ENCODE measurements around the gene CKAP5.

Gene CKAP5

DNA sequence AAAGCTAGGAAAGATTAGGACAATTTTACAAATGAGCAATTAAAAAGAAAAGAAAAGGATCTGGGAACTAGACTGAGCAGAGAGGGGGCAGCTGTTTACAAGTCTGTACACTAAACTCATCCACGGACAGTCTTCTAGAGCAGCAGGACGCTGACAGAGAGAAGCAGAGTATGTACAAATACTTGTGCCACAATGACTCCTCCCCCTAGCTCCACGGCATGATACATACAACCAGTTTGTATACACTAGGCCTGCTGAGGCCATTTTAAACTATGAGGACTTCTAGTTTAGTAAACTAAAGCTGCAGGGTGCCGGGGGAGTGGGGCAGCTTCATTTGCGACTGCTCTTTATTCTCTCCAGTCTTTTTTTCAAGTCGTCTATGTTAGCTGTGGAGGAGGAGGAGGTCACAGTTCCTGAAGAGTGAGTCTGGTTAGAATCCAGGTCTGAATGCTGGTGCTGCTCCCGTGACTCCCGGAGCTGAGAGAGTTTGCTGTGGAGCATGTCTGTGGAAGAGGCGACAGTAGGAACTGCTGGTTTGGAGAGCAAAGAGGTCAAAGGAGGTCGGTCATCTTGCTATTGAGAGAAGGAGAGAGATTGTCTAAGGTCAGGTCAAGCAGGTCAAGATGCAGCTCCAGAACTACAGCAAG lies 102.3 kb downstream of the CKAP5 start:
- TF ChIP-seq SUZ12 (IDR thresholded peaks at IDR 0.05) = no peak
- TF ChIP-seq L3MBTL2 (conservative IDR thresholded peaks at IDR 0.05) = no peak
- TF ChIP-seq BHLHE40 (IDR thresholded peaks at IDR 0.05; ENCODE audit: borderline replicate concordance) = no peak
- no peak for TF ChIP-seq ELF4 (IDR thresholded peaks at IDR 0.05)
- ChIA-PET POLR2A (no interaction called here), CTCF (no interaction called here)
- no peak for DNase-seq (ENCODE audit: extremely low spot score)

DNA sequence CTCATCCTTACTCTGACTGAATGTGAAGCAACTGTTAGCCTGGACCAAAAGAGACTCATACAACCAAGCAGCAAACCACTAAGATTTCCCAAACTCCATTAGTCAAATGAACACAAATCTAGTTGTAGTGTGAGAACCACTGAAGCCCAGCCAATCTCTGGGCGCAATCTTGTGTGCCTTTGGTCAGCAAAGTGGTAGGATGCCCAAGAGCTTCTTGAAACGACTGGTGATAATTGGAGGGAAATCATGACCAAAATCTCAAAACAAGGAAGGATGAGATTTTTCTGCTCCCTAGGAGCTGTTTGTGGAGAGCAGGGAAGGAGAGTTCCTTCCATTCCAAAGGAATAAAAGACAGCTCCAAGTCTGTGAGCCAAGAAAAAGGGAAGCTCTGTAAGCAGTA lies 103.0 kb downstream of the CKAP5 start:
- no peak for DNase-seq (ENCODE audit: extremely low spot score)
- TF ChIP-seq, protein P1, sequence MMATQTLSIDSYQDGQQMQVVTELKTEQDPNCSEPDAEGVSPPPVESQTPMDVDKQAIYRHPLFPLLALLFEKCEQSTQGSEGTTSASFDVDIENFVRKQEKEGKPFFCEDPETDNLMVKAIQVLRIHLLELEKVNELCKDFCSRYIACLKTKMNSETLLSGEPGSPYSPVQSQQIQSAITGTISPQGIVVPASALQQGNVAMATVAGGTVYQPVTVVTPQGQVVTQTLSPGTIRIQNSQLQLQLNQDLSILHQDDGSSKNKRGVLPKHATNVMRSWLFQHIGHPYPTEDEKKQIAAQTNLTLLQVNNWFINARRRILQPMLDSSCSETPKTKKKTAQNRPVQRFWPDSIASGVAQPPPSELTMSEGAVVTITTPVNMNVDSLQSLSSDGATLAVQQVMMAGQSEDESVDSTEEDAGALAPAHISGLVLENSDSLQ (IDR thresholded peaks at IDR 0.05) = no peak
- TF ChIP-seq HDGF (IDR thresholded peaks at IDR 0.05; ENCODE audit: borderline replicate concordance) = no peak
- TF ChIP-seq NFRKB (IDR thresholded peaks at IDR 0.05) = no peak
- TF ChIP-seq FOXK2 (IDR thresholded peaks at IDR 0.05) = no peak
- TF ChIP-seq FOXA1 (IDR thresholded peaks at IDR 0.05) = no peak
- TF ChIP-seq TARDBP (IDR thresholded peaks at IDR 0.05) = no peak
- TF ChIP-seq SP1 (IDR thresholded peaks at IDR 0.05) = no peak
- TF ChIP-seq SUZ12 (IDR thresholded peaks at IDR 0.05) = no peak
- no peak for TF ChIP-seq ELF4 (IDR thresholded peaks at IDR 0.05)
- TF ChIP-seq LEF1 (IDR thresholded peaks at IDR 0.05; ENCODE audit: borderline replicate concordance) = no peak
- TF ChIP-seq ZNF384 (IDR thresholded peaks at IDR 0.05) = no peak
- TF ChIP-seq CTBP1 (IDR thresholded peaks at IDR 0.05; ENCODE audit: borderline replicate concordance) = no peak
- CTCF ChIA-PET = no interaction called here
- POLR2A ChIA-PET = no interaction called here

DNA sequence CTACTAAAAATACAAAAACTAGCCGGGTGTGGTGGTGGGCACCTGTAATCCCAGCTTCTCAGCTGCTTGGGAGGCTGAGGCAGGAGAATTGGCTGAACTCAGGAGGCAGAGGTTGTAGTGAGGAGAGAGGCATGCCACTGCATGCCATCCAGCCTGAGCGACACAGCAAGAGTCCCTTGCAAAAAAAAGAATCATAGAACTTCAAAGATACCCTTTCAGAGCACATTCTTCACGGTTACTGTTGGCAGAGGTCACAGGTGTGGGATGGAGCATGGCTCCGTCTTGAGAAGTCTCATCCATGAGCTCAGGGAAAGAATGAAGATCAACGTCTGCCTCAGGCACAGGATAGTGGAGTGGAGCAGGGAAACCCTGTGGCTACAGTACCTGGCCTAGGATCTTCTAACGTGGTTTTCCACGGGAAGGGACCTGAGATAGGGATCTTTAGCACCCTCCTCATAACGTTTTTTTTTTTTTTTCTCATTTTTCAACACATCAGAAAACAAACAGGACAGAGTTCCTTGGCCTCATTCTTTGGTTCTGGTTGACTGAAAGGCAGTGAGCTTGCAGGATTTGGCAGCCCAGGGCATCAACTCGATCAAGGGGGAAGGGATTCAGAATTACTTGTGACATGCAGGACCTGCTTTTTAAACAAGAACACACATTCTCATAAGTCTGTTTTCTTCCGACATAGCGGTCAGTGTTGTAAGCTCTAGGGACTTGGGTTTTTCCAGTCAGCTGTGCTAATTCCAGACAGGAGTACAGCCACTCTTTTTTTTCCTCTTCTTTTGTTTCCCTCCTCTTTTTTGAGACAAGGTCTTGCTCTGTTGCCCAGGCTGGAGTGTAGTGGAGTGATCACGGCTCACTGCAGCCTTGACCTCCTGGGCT lies 104.2 kb downstream of the CKAP5 start:
- DNase-seq (ENCODE audit: extremely low spot score) = no peak
- ChIA-PET POLR2A (no interaction called here), CTCF (interaction anchor here (0.7 kb wide), 1 partner anchor 948 kb away, joined by 3 read pairs; no protein-coding TSS in a partner anchor)
- TF ChIP-seq SUZ12 (IDR thresholded peaks at IDR 0.05) = no peak
- TF ChIP-seq LEF1 (IDR thresholded peaks at IDR 0.05; ENCODE audit: borderline replicate concordance) = no peak
- no peak for TF ChIP-seq ZNF384 (IDR thresholded peaks at IDR 0.05)
- no peak for TF ChIP-seq HDGF (IDR thresholded peaks at IDR 0.05; ENCODE audit: borderline replicate concordance)
- TF ChIP-seq, protein P1 (IDR thresholded peaks at IDR 0.05) = no peak
- no peak for TF ChIP-seq FOXK2 (IDR thresholded peaks at IDR 0.05)
- TF ChIP-seq L3MBTL2 (conservative IDR thresholded peaks at IDR 0.05) = no peak
- TF ChIP-seq ARNT (IDR thresholded peaks at IDR 0.05) = no peak
- TF ChIP-seq ELF4 (IDR thresholded peaks at IDR 0.05) = no peak
- TF ChIP-seq SP1 (IDR thresholded peaks at IDR 0.05) = no peak
- no peak for TF ChIP-seq NFRKB (IDR thresholded peaks at IDR 0.05)
- no peak for TF ChIP-seq TARDBP (IDR thresholded peaks at IDR 0.05)

DNA sequence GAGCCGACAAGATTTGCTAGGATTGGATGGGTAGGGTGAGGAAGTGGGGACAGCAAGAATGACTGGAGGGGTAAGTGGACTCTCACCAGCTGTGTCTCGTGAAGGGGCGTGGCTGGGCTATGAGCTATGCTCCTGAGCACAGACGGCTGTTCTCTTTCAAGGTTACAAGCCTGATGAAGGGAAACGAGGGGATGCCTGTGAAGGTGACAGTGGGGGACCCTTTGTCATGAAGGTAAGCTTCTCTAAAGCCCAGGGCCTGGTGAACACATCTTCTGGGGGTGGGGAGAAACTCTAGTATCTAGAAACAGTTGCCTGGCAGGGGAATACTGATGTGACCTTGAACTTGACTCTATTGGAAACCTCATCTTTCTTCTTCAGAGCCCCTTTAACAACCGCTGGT lies 107.2 kb downstream of the CKAP5 start:
- no peak for DNase-seq (ENCODE audit: extremely low spot score)
- ChIA-PET CTCF (interaction anchor here (0.9 kb wide), 1 partner anchor 14 kb away, joined by 3 read pairs; no protein-coding TSS in a partner anchor), POLR2A (no interaction called here)
- no peak for TF ChIP-seq NFRKB (IDR thresholded peaks at IDR 0.05)
- TF ChIP-seq, protein P1 (IDR thresholded peaks at IDR 0.05) = no peak

DNA sequence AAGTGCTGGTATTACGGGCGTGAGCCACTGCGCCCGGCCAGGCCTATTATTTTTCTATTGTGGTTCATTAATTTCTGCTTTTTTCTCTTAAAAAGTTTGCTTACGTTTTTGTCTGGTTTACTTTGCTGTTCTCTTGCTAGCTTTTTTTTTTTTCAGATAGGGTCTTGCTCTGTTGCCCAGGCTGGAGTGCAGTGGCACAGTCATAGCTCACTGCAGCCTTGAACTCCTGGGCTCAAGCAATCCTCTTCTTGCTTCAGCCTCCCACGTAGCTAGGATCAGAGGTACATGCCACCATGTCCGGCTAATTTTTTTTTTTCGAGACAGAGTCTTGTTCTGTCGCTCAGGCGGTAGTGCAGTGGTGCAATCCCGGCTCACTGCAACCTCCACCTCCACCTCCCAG lies 108.4 kb downstream of the CKAP5 start:
- ChIA-PET CTCF (no interaction called here), POLR2A (no interaction called here)
- DNase-seq (ENCODE audit: extremely low spot score) = no peak
- TF ChIP-seq FOXA1 (IDR thresholded peaks at IDR 0.05) = no peak
- TF ChIP-seq HDGF (IDR thresholded peaks at IDR 0.05; ENCODE audit: borderline replicate concordance) = no peak
- TF ChIP-seq ARNT (IDR thresholded peaks at IDR 0.05) = no peak
- TF ChIP-seq FOXK2 (IDR thresholded peaks at IDR 0.05) = no peak
- TF ChIP-seq SUZ12 (IDR thresholded peaks at IDR 0.05) = no peak
- TF ChIP-seq FOXM1 (IDR thresholded peaks at IDR 0.05; ENCODE audit: borderline replicate concordance) = no peak
- no peak for TF ChIP-seq TARDBP (IDR thresholded peaks at IDR 0.05)
- no peak for TF ChIP-seq ZNF384 (IDR thresholded peaks at IDR 0.05)
- TF ChIP-seq, protein P1 (IDR thresholded peaks at IDR 0.05) = no peak
- no peak for TF ChIP-seq CTBP1 (IDR thresholded peaks at IDR 0.05; ENCODE audit: borderline replicate concordance)
- no peak for TF ChIP-seq NFRKB (IDR thresholded peaks at IDR 0.05)
- no peak for TF ChIP-seq SP1 (IDR thresholded peaks at IDR 0.05)
- no peak for TF ChIP-seq BHLHE40 (IDR thresholded peaks at IDR 0.05; ENCODE audit: borderline replicate concordance)
- no peak for TF ChIP-seq ELF4 (IDR thresholded peaks at IDR 0.05)
- no peak for TF ChIP-seq LEF1 (IDR thresholded peaks at IDR 0.05; ENCODE audit: borderline replicate concordance)
- TF ChIP-seq L3MBTL2 (conservative IDR thresholded peaks at IDR 0.05) = no peak

DNA sequence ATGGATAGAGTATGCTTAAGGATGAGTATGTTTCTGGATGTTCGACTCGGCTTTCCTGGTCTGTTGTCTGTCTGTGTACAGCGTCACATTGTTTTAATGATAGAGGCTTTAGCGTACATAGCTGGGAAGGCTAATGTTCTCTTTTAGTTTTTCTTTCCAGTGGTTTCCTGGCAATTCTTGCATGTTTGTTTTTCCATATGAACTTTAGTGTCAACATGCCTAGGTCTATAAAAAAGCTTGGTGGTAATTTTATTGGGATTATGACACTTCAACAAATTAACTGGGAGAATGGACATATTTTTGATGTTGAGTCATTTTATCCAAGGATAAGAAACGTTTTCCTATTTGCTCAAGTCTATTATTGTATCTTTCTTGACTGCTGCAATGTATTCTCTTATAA lies 109.5 kb downstream of the CKAP5 start:
- no peak for DNase-seq (ENCODE audit: extremely low spot score)
- POLR2A ChIA-PET = no interaction called here
- CTCF ChIA-PET = no interaction called here
- TF ChIP-seq LEF1 (IDR thresholded peaks at IDR 0.05; ENCODE audit: borderline replicate concordance) (no peak), BHLHE40 (IDR thresholded peaks at IDR 0.05; ENCODE audit: borderline replicate concordance) (no peak), SP1 (IDR thresholded peaks at IDR 0.05) (no peak), FOXK2 (IDR thresholded peaks at IDR 0.05) (no peak), CTBP1 (IDR thresholded peaks at IDR 0.05; ENCODE audit: borderline replicate concordance) (no peak), NFRKB (IDR thresholded peaks at IDR 0.05) (no peak), ARNT (IDR thresholded peaks at IDR 0.05) (no peak), TARDBP (IDR thresholded peaks at IDR 0.05) (no peak), ZNF384 (IDR thresholded peaks at IDR 0.05) (no peak), L3MBTL2 (conservative IDR thresholded peaks at IDR 0.05) (no peak), ELF4 (IDR thresholded peaks at IDR 0.05) (no peak), FOXA1 (IDR thresholded peaks at IDR 0.05) (no peak), FOXM1 (IDR thresholded peaks at IDR 0.05; ENCODE audit: borderline replicate concordance) (no peak), HDGF (IDR thresholded peaks at IDR 0.05; ENCODE audit: borderline replicate concordance) (no peak), SUZ12 (IDR thresholded peaks at IDR 0.05) (no peak)
- TF ChIP-seq, protein P1 (IDR thresholded peaks at IDR 0.05) = no peak
